Coronary artery (tissue), 2 donors: ENCODE measurements around the gene SPAG6.
A peak's percentile ranks its signal among the peaks of the same experiment; 100 is the strongest.

Experiments
- DNase-seq: peaks from one replicate; pipeline ENCODE4 v3.0.0-alpha.2; 2017; ENCODE audit warnings: low spot score
- H3K27ac ChIP-seq, 2 donors: fragments of 200-600 bp; sonication (generic); one replicate each; pipeline ENCODE4 v1.5.1; 2016 to 2019
- H3K4me3 ChIP-seq: fragments of 200-600 bp; sonication (generic); 2 replicates; pipeline ENCODE4 v1.5.1; 2016; ENCODE audit warnings: mild to moderate bottlenecking, moderate library complexity
- TF ChIP-seq, protein P1 (sequence below): fragments of 200-600 bp; sonication (generic); IDR thresholded peaks from one replicate; pipeline ENCODE4 v1.5.1; 2019; ENCODE audit warnings: antibody characterized with exemption

SPAG6 gene

DNA sequence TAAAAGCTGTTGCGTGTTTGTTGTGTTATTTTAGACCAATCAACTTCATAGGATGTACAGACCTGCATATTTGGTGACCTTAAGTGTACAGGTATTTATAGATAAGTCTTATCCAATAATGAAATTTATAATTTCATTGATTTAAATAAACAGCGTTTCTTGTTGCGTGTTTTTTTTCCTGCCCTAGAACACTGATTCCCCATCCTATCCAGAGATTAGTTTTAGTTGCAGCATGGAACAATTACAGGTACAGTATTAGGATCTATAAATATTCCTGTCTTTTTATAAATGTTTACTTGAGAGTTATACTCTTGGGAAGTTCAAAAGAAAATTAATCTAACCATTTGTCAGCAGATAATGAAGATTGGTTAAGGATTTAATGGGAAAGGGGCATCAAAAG, 26.5 kb upstream of the SPAG6 start:
- Histone ChIP-seq H3K27ac (no peak overlapping the region), H3K4me3 (no peak overlapping the region)
- TF ChIP-seq, protein P1, sequence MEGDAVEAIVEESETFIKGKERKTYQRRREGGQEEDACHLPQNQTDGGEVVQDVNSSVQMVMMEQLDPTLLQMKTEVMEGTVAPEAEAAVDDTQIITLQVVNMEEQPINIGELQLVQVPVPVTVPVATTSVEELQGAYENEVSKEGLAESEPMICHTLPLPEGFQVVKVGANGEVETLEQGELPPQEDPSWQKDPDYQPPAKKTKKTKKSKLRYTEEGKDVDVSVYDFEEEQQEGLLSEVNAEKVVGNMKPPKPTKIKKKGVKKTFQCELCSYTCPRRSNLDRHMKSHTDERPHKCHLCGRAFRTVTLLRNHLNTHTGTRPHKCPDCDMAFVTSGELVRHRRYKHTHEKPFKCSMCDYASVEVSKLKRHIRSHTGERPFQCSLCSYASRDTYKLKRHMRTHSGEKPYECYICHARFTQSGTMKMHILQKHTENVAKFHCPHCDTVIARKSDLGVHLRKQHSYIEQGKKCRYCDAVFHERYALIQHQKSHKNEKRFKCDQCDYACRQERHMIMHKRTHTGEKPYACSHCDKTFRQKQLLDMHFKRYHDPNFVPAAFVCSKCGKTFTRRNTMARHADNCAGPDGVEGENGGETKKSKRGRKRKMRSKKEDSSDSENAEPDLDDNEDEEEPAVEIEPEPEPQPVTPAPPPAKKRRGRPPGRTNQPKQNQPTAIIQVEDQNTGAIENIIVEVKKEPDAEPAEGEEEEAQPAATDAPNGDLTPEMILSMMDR = no peak
- no peak for DNase-seq

DNA sequence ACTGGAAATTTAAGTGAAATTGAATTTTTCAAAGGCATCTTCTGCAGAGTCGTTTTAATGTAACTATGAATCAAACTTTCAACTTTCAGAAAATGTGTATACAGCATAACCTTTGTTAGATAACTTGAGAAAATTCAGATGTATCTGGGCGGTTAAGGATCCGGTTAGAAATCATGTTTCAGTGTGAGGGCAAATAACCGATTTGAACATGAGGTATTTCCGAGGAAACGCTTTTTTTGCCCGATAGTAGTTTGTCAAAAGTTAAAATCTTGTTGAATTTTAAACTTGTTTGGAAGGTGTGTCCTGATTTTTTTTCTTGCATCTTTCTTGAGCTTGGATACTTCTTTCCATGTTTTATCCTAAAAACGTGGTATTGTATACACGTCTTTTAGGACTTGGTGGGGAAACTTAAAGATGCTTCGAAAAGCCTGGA, 25.7 kb upstream of the SPAG6 start:
- DNase-seq = no peak
- TF ChIP-seq, protein P1 = no peak
- Histone ChIP-seq H3K27ac (no peak overlapping the region), H3K4me3 (peak overlapping the region; percentile 90)

DNA sequence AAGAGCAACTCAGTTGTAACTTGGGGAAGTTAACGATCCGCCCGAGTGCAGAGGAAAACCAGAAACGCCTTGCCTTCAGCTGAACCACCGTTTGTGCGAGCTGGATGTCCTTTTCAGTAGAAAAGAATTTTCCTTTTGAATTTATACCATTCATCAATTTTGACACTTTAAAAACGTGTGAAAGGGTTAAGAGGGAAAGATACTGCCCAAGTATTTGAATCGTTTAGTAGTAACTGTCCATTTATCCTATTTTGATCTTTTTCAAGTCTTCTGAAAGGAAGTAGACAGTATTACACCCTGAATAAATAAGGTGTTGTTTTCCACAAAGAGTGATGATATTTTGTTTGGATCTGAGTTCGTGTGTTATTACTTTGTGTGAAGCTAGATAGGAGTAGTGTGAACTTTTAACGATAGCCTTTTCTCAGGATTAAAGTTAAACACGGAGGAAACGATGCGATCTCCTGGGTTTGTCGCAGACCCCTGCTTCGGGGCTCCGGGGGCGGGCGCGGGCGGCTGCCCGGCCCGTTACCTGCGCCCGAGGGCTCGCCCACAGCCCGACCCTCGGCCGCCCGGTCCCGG, 25.2 kb upstream of the SPAG6 start:
- no peak for DNase-seq
- H3K27ac ChIP-seq = peak overlapping the region; percentile 54 to 97
- peak overlapping the region; percentile 90 for H3K4me3 ChIP-seq
- TF ChIP-seq, protein P1 = no peak

DNA sequence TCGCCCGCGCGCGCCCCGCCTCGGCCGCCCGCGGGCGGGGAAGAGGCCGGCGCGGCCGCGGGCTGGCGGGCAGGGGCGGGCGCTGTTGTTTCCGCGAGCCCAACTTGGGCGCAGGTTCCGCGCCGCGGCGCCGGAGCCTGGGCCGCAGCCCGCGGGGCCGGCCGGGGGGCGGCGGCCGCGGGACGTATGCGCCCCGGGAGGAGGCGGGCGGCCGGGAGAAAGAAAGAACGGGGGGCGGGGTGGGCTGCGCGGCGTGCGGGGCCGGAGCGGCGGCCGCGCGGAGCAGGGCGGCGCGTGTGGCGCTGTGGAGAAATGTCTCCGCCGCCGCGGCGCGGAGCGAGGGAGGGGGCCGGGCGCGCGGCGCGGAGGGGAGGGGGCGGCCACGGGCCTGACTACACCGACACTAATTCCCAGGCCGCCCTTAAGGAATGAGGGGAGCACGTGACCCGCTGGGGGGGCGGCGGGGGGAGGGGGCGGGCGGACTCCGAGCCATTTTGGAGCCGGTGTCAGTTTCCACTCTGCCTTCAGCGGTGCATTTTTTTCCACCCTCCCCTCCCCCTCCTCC, 24.6 kb upstream of the SPAG6 start, which contains the start of gene BMI1:
TSS of gene BMI1 (plus strand) at position 509 of the 565 bp plus-strand sequence. CDS start 5,351 bp downstream, outside the sequence.
- peak within 1 kb of the TSS; percentile 95 to 97 for H3K27ac ChIP-seq
- H3K4me3 ChIP-seq = peak within 1 kb of the TSS; percentile 90
- TF ChIP-seq, protein P1 = no peak
- peak; percentile 95 for DNase-seq

DNA sequence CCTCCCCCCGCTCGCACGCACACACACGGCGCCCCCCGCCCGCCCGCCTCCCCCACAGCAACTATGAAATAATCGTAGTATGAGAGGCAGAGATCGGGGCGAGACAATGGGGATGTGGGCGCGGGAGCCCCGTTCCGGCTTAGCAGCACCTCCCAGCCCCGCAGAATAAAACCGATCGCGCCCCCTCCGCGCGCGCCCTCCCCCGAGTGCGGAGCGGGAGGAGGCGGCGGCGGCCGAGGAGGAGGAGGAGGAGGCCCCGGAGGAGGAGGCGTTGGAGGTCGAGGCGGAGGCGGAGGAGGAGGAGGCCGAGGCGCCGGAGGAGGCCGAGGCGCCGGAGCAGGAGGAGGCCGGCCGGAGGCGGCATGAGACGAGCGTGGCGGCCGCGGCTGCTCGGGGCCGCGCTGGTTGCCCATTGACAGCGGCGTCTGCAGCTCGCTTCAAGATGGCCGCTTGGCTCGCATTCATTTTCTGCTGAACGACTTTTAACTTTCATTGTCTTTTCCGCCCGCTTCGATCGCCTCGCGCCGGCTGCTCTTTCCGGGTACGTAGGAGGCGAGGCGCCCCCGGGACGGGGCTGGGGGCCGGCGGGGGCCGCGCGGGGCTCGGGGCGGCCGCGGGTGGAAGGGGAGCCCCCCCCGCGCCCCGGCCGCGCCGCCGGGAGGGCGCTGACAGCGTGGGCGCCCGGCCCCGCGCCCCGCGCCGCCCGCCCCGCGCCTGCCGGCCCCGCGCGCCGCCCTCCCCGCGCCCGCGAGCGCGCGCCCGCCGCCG, 24.0 kb upstream of the SPAG6 start:
- DNase-seq = no peak
- Histone ChIP-seq H3K4me3 (peak overlapping the region; percentile 90), H3K27ac (peak overlapping the region; percentile 95 to 97)
- TF ChIP-seq, protein P1 = no peak

DNA sequence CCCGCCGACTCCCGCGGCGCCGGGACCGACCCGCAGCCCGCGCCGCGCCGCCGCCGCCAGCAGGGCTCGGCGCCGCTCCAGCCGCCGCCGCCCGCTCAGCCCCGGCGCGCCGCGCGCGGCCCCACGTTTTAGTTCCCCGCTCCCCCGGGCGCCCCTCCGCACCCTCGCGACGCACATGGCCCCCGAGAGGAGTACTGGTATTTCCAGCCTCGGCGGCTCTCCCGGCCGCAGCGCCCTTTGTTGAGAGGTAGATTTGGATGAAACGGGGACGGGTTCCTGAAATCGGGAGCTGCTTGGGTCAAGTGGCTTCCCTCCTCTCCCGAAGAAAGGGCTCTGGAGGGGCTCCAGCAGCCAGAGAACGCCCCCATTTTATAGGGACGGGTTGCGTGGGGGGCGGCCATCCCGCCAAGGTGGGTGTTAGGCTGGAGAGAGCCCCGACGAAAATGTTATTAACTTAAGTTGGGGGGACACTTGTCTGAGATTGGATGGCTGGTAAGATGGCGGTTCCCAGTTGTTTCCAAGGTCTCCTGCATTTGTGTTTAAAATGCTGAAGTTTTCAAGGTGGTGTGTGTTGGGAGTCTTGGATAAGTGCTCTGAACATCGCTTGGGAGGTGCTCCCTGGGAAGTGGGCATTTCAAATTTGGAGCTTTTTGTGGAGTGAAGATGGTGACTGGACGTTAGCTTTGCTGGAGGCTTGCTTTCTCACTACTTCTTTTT, 23.2 kb upstream of the SPAG6 start:
- peak; percentile 76 for DNase-seq

More for the DNA sequence above, 23.2 kb upstream of the SPAG6 start:
- Histone ChIP-seq H3K27ac (peak overlapping the region; percentile 25 to 33), H3K4me3 (peak overlapping the region; percentile 90)
- TF ChIP-seq, protein P1 = no peak
